Panc1 (cell line): Measurements from ENCODE around the gene FOXN4. TPM values are rescaled to one million over a fixed set of nuclear protein-coding genes. Genes with fewer than 3 reads are reported as not detected.

ENCODE experiments used
- ATAC-seq: fragments of 200-7000 bp; cut with Tn5 transposase; 2 replicates; pipeline ENCODE4 v1.9.1; 2020; ENCODE audit warnings: mild to moderate bottlenecking, moderate library complexity
- BruUV-seq: library from RNA; stranded (reverse); fragments of 400-500 nt; replicated peaks from 2 replicates; lab custom pipeline; 2021; lab: Mats Ljungman, UMichigan
- CTCF ChIA-PET: fragments of 300-600 bp; sonication (Branson Sonifier 250); formaldehyde crosslinking; loops from one replicate; lab custom pipeline; 2022; ENCODE audit warnings: antibody characterized with exemption; lab: Charles Lee
- POLR2A ChIA-PET: fragments of 300-600 bp; sonication (Branson Sonifier 250); formaldehyde crosslinking; loops from one replicate; lab custom pipeline; 2022; ENCODE audit warnings: antibody characterized with exemption; lab: Charles Lee
- DNase-seq: peaks from one replicate; pipeline ENCODE4 v3.0.0-alpha.2; 2010; ENCODE audit warnings: low read depth, low spot score
- H3K27ac ChIP-seq: 2 replicates; pipeline ENCODE4 v1.5.1; 2011; ENCODE audit warnings: mild to moderate bottlenecking, low read length, inconsistent platforms
- H3K27me3 ChIP-seq: fragments of 200-500 bp; sonication (Bioruptor generic); 2 replicates; pipeline ENCODE4 v1.6.0; 2014; ENCODE audit warnings: low read length, inconsistent platforms; ENCODE audit not compliant: control insufficient read depth, insufficient read depth
- H3K36me3 ChIP-seq: fragments of 200-500 bp; sonication (Bioruptor generic); 2 replicates; pipeline ENCODE4 v1.5.1; 2014; ENCODE audit warnings: inconsistent platforms, mild to moderate bottlenecking, low read length, moderate library complexity; ENCODE audit not compliant: control insufficient read depth, insufficient read depth
- H3K4me1 ChIP-seq: 2 replicates; pipeline ENCODE4 v1.5.1; 2011; ENCODE audit warnings: inconsistent platforms, mild to moderate bottlenecking, low read length, moderate library complexity; ENCODE audit not compliant: control insufficient read depth, insufficient read depth
- H3K4me3 ChIP-seq, 2 experiments: 2 replicates each; pipeline ENCODE4 v1.5.1; 2011 to 2012; ENCODE audit warnings: low read depth in 2 of 2, low read length in 2 of 2, mild to moderate bottlenecking in 2 of 2, inconsistent platforms in 1 of 2, moderate library complexity in 1 of 2
- H3K9me3 ChIP-seq: fragments of 200-500 bp; sonication (Bioruptor generic); 2 replicates; pipeline ENCODE4 v1.5.1; 2014; ENCODE audit warnings: low read depth, mild to moderate bottlenecking, inconsistent platforms, low read length, moderate library complexity; ENCODE audit not compliant: control insufficient read depth, insufficient read depth
- POLR2AphosphoS5 ChIP-seq: IDR thresholded peaks from 2 replicates; pipeline ENCODE4 v1.6.1; 2012; ENCODE audit warnings: mild to moderate bottlenecking, low read depth, low read length, moderate library complexity
- SIN3A ChIP-seq: IDR thresholded peaks from 2 replicates; pipeline ENCODE4 v1.6.1; 2012; ENCODE audit warnings: low read depth, mild to moderate bottlenecking, low read length, moderate library complexity, borderline replicate concordance; ENCODE audit not compliant: insufficient read depth
- TCF7L2 ChIP-seq: IDR thresholded peaks from 2 replicates; pipeline ENCODE4 v1.6.1; 2011; ENCODE audit warnings: mild to moderate bottlenecking, low read depth, low read length, inconsistent platforms
- in situ Hi-C: cut with HindIII; loops from 2 replicates; pipeline ENCODE4 v1.10.0; 2016; ENCODE audit warnings: low sequenced_read_pairs, low pct_unique_long_range_greater_than_20kb
- intact Hi-C: fragments of 100-400 bp; cut with micrococcal nuclease; formaldehyde crosslinking; loops from one replicate; pipeline ENCODE4 v1.10.0; 2022; ENCODE audit not compliant: unreplicated experiment
- total RNA-seq: library from RNA; stranded (reverse); gene quantifications from one replicate; pipeline ENCODE4 v1.2.1, GENCODE V29; 2021; ENCODE audit not compliant: unreplicated experiment
- TF ChIP-seq, protein P1 (sequence below): fragments of 450-650 bp; IDR thresholded peaks from 2 replicates; pipeline ENCODE4 v1.5.1; 2017; ENCODE audit warnings: mild to moderate bottlenecking
- TF ChIP-seq, protein P2 (sequence below), 2 experiments: IDR thresholded peaks; 2 replicates each; pipeline ENCODE4 v1.6.1; 2011 to 2012; ENCODE audit warnings: low read depth in 2 of 2, control low read depth in 1 of 2, low read length in 1 of 2, mild to moderate bottlenecking in 1 of 2, moderate library complexity in 1 of 2; ENCODE audit not compliant: insufficient read depth in 1 of 2

The FOXN4 gene
- total RNA-seq, 1 experiment from 2014 or later = 0.08 TPM

DNA sequence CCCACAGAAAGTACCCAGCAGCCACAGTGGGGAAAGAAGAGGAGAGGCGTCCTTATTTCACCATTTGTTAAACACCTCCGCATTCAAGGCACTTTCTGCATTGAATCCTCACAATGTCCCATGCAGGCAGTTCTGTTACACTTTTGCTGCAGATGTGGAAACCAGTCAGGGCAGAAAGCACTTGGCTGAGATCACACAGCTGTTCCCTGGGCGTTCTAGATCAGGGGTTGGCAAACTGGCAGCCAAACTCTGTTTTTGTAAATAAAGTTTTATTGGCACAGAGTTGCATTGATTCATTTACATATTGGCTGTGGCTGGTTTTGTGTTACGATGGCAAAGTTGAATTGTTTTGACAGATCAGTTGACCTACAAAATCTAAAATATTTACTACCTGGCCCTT lies 20.1 kb downstream of the FOXN4 start:
- H3K36me3 ChIP-seq = no peaks in the 10 kb centered on the region
- BruUV-seq = no TSS peak
- TF ChIP-seq TCF7L2 = no peak
- TF ChIP-seq, protein P1, sequence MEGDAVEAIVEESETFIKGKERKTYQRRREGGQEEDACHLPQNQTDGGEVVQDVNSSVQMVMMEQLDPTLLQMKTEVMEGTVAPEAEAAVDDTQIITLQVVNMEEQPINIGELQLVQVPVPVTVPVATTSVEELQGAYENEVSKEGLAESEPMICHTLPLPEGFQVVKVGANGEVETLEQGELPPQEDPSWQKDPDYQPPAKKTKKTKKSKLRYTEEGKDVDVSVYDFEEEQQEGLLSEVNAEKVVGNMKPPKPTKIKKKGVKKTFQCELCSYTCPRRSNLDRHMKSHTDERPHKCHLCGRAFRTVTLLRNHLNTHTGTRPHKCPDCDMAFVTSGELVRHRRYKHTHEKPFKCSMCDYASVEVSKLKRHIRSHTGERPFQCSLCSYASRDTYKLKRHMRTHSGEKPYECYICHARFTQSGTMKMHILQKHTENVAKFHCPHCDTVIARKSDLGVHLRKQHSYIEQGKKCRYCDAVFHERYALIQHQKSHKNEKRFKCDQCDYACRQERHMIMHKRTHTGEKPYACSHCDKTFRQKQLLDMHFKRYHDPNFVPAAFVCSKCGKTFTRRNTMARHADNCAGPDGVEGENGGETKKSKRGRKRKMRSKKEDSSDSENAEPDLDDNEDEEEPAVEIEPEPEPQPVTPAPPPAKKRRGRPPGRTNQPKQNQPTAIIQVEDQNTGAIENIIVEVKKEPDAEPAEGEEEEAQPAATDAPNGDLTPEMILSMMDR = no peak
- TF ChIP-seq POLR2AphosphoS5 = no peak
- no peak for TF ChIP-seq SIN3A
- TF ChIP-seq, protein P2, sequence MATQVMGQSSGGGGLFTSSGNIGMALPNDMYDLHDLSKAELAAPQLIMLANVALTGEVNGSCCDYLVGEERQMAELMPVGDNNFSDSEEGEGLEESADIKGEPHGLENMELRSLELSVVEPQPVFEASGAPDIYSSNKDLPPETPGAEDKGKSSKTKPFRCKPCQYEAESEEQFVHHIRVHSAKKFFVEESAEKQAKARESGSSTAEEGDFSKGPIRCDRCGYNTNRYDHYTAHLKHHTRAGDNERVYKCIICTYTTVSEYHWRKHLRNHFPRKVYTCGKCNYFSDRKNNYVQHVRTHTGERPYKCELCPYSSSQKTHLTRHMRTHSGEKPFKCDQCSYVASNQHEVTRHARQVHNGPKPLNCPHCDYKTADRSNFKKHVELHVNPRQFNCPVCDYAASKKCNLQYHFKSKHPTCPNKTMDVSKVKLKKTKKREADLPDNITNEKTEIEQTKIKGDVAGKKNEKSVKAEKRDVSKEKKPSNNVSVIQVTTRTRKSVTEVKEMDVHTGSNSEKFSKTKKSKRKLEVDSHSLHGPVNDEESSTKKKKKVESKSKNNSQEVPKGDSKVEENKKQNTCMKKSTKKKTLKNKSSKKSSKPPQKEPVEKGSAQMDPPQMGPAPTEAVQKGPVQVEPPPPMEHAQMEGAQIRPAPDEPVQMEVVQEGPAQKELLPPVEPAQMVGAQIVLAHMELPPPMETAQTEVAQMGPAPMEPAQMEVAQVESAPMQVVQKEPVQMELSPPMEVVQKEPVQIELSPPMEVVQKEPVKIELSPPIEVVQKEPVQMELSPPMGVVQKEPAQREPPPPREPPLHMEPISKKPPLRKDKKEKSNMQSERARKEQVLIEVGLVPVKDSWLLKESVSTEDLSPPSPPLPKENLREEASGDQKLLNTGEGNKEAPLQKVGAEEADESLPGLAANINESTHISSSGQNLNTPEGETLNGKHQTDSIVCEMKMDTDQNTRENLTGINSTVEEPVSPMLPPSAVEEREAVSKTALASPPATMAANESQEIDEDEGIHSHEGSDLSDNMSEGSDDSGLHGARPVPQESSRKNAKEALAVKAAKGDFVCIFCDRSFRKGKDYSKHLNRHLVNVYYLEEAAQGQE (IDR thresholded peaks at IDR 0.05; ENCODE audit: insufficient read depth in 1 of 2, low read depth in 2 of 2, low read length in 1 of 2) = no peak
- intact Hi-C loops = no loop called here
- no peak overlapping the region for H3K27ac ChIP-seq
- in situ Hi-C loops = no loop called here
- peaks cover 3% of the 10 kb centered on the region; the same call in 1 of the 2 replicates for H3K4me1 ChIP-seq
- DNase-seq = no peak
- H3K27me3 ChIP-seq = no peaks in the 10 kb centered on the region
- H3K4me3 ChIP-seq = no peak overlapping the region
- ChIA-PET CTCF (no interaction called here), POLR2A (no interaction called here)
- H3K9me3 ChIP-seq = no peaks in the 10 kb centered on the region
- no peak for ATAC-seq

DNA sequence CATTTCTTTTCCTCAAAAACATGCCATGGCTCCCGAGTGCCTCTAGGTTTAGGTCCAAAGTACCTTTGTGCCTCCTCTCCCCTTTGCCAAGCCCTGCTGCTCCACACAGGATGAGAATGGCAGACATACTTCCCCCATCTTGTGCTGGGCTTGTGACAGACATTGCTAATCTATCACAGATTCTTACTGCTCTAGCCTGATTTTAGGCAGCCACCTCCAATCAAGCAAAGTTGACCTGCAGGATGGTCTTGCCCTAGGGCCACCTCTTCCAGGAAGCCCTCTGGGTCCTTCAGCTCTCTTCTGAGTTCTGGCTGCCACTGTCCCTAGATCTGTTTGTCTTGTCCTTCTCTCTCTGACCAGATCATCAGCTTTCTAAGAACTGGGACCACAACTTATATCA lies 20.5 kb downstream of the FOXN4 start:
- H3K9me3 ChIP-seq = no peaks in the 10 kb centered on the region
- no peak for ATAC-seq
- BruUV-seq = no TSS peak
- CTCF ChIA-PET = no interaction called here
- peaks cover 3% of the 10 kb centered on the region; the same call in 1 of the 2 replicates for H3K4me1 ChIP-seq
- H3K27me3 ChIP-seq = no peaks in the 10 kb centered on the region
- no peaks in the 10 kb centered on the region for H3K36me3 ChIP-seq
- DNase-seq = no peak
- no peak overlapping the region for H3K27ac ChIP-seq
- intact Hi-C loops = no loop called here
- H3K4me3 ChIP-seq = no peak overlapping the region
- in situ Hi-C loops = no loop called here
- TF ChIP-seq TCF7L2 = no peak
- POLR2A ChIA-PET = no interaction called here

DNA sequence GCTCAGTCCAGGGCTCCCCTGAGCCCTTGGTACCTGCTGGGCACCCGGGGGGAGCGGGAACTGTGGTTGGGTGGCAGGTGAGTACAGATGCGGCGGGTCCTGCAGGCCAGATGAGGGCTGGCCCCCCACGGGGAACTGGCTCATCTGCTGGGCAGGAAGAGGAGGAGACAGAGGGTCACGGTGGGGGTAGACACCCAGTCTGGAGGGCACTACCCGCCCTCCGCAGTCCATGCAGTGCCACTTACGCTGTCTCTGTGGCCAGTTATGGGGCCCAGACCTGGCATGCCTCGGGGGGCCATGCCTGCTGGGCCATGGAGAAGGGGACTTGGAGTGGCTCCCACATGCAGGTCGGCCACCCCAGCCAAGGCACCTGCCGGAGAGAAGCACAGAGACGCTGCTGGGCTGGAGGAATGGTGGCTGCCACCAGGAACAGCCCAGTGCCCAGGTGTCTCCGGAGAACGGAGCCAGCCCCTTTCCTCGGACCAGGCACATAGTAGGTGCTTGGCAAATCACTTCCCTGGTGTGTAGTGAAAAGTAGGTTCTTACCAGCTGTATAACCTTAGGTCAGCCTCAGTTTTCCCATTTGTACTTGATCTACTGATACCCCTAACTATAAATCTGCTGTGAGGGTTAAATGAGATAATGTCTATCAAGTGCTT lies 21.1 kb downstream of the FOXN4 start:
- ATAC-seq (no peak), DNase-seq (no peak)
- Histone ChIP-seq H3K4me1 (peaks cover 3% of the 10 kb centered on the region; the same call in 1 of the 2 replicates), H3K9me3 (no peaks in the 10 kb centered on the region), H3K27ac (no peak overlapping the region), H3K27me3 (no peaks in the 10 kb centered on the region), H3K36me3 (no peaks in the 10 kb centered on the region), H3K4me3 (no peak overlapping the region)
- BruUV-seq = no TSS peak
- CTCF ChIA-PET = no interaction called here
- TF ChIP-seq, protein P2 (IDR thresholded peaks at IDR 0.05; ENCODE audit: insufficient read depth in 1 of 2, low read depth in 2 of 2, low read length in 1 of 2) = no peak
- no peak for TF ChIP-seq TCF7L2
- TF ChIP-seq POLR2AphosphoS5 = no peak
- TF ChIP-seq SIN3A = no peak
- TF ChIP-seq, protein P1 = no peak
- intact Hi-C loops (no loop called here), in situ Hi-C loops (no loop called here)
- POLR2A ChIA-PET = no interaction called here
